Neuronal stem cell (in vitro differentiated cells): ENCODE data around the gene PRDX6.

Experiments used
- DNase-seq: peaks from one replicate; pipeline ENCODE4 v3.0.0-alpha.2; 2013; ENCODE audit warnings: low spot score
- H2AFZ ChIP-seq: one replicate; pipeline ENCODE4 v1.6.1; 2013; ENCODE audit warnings: mild to moderate bottlenecking, low read length, inconsistent platforms
- H2AK5ac ChIP-seq: 2 replicates; pipeline ENCODE4 v1.6.1; 2013; ENCODE audit warnings: low read depth, mild to moderate bottlenecking, inconsistent platforms, low read length, moderate library complexity, mixed read lengths
- H2BK120ac ChIP-seq: 2 replicates; pipeline ENCODE4 v1.6.1; 2013; ENCODE audit warnings: low read depth, mild to moderate bottlenecking, inconsistent platforms, low read length, moderate library complexity, mixed read lengths
- H2BK12ac ChIP-seq: one replicate; pipeline ENCODE4 v1.6.1; 2013; ENCODE audit warnings: low read length, inconsistent platforms
- H2BK15ac ChIP-seq: 2 replicates; pipeline ENCODE4 v1.6.1; 2013; ENCODE audit warnings: mild to moderate bottlenecking, low read length, inconsistent platforms, mixed read lengths
- H2BK5ac ChIP-seq: one replicate; pipeline ENCODE4 v1.6.1; 2013; ENCODE audit warnings: inconsistent platforms, mild to moderate bottlenecking, low read length, moderate library complexity
- H3K14ac ChIP-seq: one replicate; pipeline ENCODE4 v1.6.1; 2013; ENCODE audit warnings: low read length, inconsistent platforms
- H3K18ac ChIP-seq: 2 replicates; pipeline ENCODE4 v1.6.1; 2013; ENCODE audit warnings: low read length, inconsistent platforms
- H3K23ac ChIP-seq: 2 replicates; pipeline ENCODE4 v1.6.1; 2013; ENCODE audit warnings: low read depth, mild to moderate bottlenecking, mixed read lengths, low read length, inconsistent platforms; ENCODE audit not compliant: poor library complexity
- H3K27ac ChIP-seq: replicated peaks from 3 replicates; pipeline ENCODE4 v1.5.1; 2013; ENCODE audit warnings: low read length, inconsistent platforms
- H3K27me3 ChIP-seq, 3 experiments: 2 replicates each; pipeline ENCODE4 v1.6.1; 2013; ENCODE audit warnings: low read length in 3 of 3, mild to moderate bottlenecking in 2 of 3, inconsistent platforms in 1 of 3, low read depth in 1 of 3, mixed read lengths in 1 of 3, moderate library complexity in 1 of 3; ENCODE audit not compliant: control insufficient read depth in 3 of 3, insufficient read depth in 3 of 3
- H3K36me3 ChIP-seq, 2 donors: replicated peaks in 1 of 2; 2 replicates each; pipeline ENCODE4 v1.6.1; 2013; ENCODE audit warnings: low read length in 2 of 2; ENCODE audit not compliant: control insufficient read depth in 2 of 2, insufficient read depth in 2 of 2
- H3K4ac ChIP-seq: 2 replicates; pipeline ENCODE4 v1.6.1; 2013; ENCODE audit warnings: inconsistent platforms, mild to moderate bottlenecking, low read length, moderate library complexity
- H3K4me1 ChIP-seq, 2 donors: 1 replicate in 1 of 2; 2 replicates in 1 of 2; pipeline ENCODE4 v1.6.1; 2013; ENCODE audit warnings: low read length in 2 of 2, low read depth in 1 of 2; ENCODE audit not compliant: control insufficient read depth in 2 of 2, insufficient read depth in 1 of 2
- H3K4me2 ChIP-seq: one replicate; pipeline ENCODE4 v1.6.1; 2013; ENCODE audit warnings: mild to moderate bottlenecking, low read length, inconsistent platforms; ENCODE audit not compliant: insufficient read depth, poor library complexity, severe bottlenecking
- H3K4me3 ChIP-seq, 2 donors: 2 replicates each; pipeline ENCODE4 v1.5.1; 2013; ENCODE audit warnings: low read length in 2 of 2, mild to moderate bottlenecking in 2 of 2, inconsistent platforms in 1 of 2, moderate library complexity in 1 of 2
- H3K79me1 ChIP-seq: one replicate; pipeline ENCODE4 v1.6.1; 2013; ENCODE audit warnings: low read depth, mild to moderate bottlenecking, inconsistent platforms, low read length, moderate library complexity
- H3K9ac ChIP-seq: one replicate; pipeline ENCODE4 v1.6.1; 2013; ENCODE audit warnings: mild to moderate bottlenecking, low read depth, low read length, inconsistent platforms; ENCODE audit not compliant: poor library complexity
- H3K9me3 ChIP-seq, 2 donors: replicated peaks in 1 of 2; 2 replicates each; pipeline versions ENCODE3 to v1.6.1; 2013; ENCODE audit warnings: low read length in 2 of 2, mild to moderate bottlenecking in 2 of 2, inconsistent platforms in 1 of 2, low read depth in 1 of 2, mixed read lengths in 1 of 2, moderate library complexity in 1 of 2; ENCODE audit not compliant: control insufficient read depth in 2 of 2, insufficient read depth in 1 of 2
- H4K8ac ChIP-seq: one replicate; pipeline ENCODE4 v1.6.1; 2013; ENCODE audit warnings: low read depth, mild to moderate bottlenecking, inconsistent platforms, low read length, moderate library complexity
- H4K91ac ChIP-seq: one replicate; pipeline ENCODE4 v1.6.1; 2013; ENCODE audit warnings: low read length, low read depth, mild to moderate bottlenecking, inconsistent platforms; ENCODE audit not compliant: poor library complexity
- WGBS, 2 donors: extraction: QIAGEN DNeasy Blood & Tissue Kit; methylation state at CpG; one replicate each; pipeline ENCODE4 v1.1.7; 2013; ENCODE audit warnings: missing lambda C conversion rate in 2 of 2, mixed read lengths in 1 of 2; ENCODE audit not compliant: insufficient read length in 2 of 2, insufficient replicate concordance in 1 of 2; ENCODE audit errors: extremely low coverage in 2 of 2; 5-methylcytosine and 5-hydroxymethylcytosine counted together

Gene PRDX6

GRCh38 chr1:173525926-173526325, 48.8 kb downstream of the PRDX6 start:
- Histone ChIP-seq H3K4ac (no peak overlapping the region), H2BK12ac (no peak overlapping the region), H3K36me3 (no peaks in the 10 kb centered on the region), H3K4me1 (peaks cover 2 to 4% of the 10 kb centered on the region in 2 donors), H3K14ac (no peak overlapping the region), H4K8ac (no peak overlapping the region), H3K27me3 (no peaks in the 10 kb centered on the region), H3K79me1 (no peaks in the 10 kb centered on the region), H2BK5ac (no peak overlapping the region), H4K91ac (no peak overlapping the region), H2AFZ (no peak overlapping the region), H3K9me3 (no peaks in the 10 kb centered on the region), H3K18ac (no peak overlapping the region), H2BK120ac (no peak overlapping the region), H2AK5ac (no peak overlapping the region), H3K4me2 (no peak overlapping the region), H3K23ac (no peak overlapping the region), H3K27ac (no peak overlapping the region), H3K9ac (no peak overlapping the region), H2BK15ac (no peak overlapping the region), H3K4me3 (no peak overlapping the region)
- DNase-seq, result no peak
- no CpG with 5 or more reads among the region's 1 CpG for WGBS, 2 donors

GRCh38 chr1:173527151-173527826, 50.2 kb downstream of the PRDX6 start:
- no peak overlapping the region for H3K4me3 ChIP-seq
- no peak overlapping the region for H3K4me2 ChIP-seq
- no peaks in the 10 kb centered on the region for H3K27me3 ChIP-seq
- H4K91ac ChIP-seq, result no peak overlapping the region
- H2AFZ ChIP-seq, result no peak overlapping the region
- H2BK120ac ChIP-seq, result no peak overlapping the region
- H3K27ac ChIP-seq, result no peak overlapping the region
- H3K36me3 ChIP-seq, result no peaks in the 10 kb centered on the region
- no peak overlapping the region for H3K9ac ChIP-seq
- H2BK5ac ChIP-seq, result no peak overlapping the region
- no peak overlapping the region for H2BK15ac ChIP-seq
- H3K23ac ChIP-seq, result no peak overlapping the region
- peaks cover 4 to 7% of the 10 kb centered on the region in 2 donors for H3K4me1 ChIP-seq
- no peak overlapping the region for H2AK5ac ChIP-seq
- no peak overlapping the region for H4K8ac ChIP-seq
- no peak for DNase-seq
- H3K14ac ChIP-seq, result no peak overlapping the region
- no peaks in the 10 kb centered on the region for H3K9me3 ChIP-seq
- no CpG with 5 or more reads among the region's 3 CpGs for WGBS, 2 donors
- no peak overlapping the region for H2BK12ac ChIP-seq
- H3K18ac ChIP-seq, result no peak overlapping the region
- H3K4ac ChIP-seq, result no peak overlapping the region
- H3K79me1 ChIP-seq, result no peaks in the 10 kb centered on the region

- H4K8ac ChIP-seq, result no peak overlapping the region
- H3K27ac ChIP-seq, result no peak overlapping the region
- no peak overlapping the region for H3K14ac ChIP-seq
- H2BK5ac ChIP-seq, result no peak overlapping the region
- no peaks in the 10 kb centered on the region for H3K27me3 ChIP-seq
- no peak overlapping the region for H3K18ac ChIP-seq
- H2AK5ac ChIP-seq, result no peak overlapping the region
- no peak for DNase-seq
- H3K36me3 ChIP-seq, result no peaks in the 10 kb centered on the region
- no peak overlapping the region for H2BK120ac ChIP-seq
- H3K23ac ChIP-seq, result no peak overlapping the region
- H3K9me3 ChIP-seq, result no peaks in the 10 kb centered on the region
- H3K79me1 ChIP-seq, result no peaks in the 10 kb centered on the region
- H4K91ac ChIP-seq, result no peak overlapping the region
- no peak overlapping the region for H2AFZ ChIP-seq
- no peak overlapping the region for H2BK12ac ChIP-seq
- no peak overlapping the region for H3K4me2 ChIP-seq
- H3K4ac ChIP-seq, result no peak overlapping the region
- no peak overlapping the region for H3K4me3 ChIP-seq
- WGBS, 2 donors, result no CpG with 5 or more reads among the region's 4 CpGs
- H3K4me1 ChIP-seq, result peaks cover 4 to 7% of the 10 kb centered on the region in 2 donors
- H2BK15ac ChIP-seq, result no peak overlapping the region
- H3K9ac ChIP-seq, result no peak overlapping the region
These were observed 52.0 kb downstream of the PRDX6 start for GRCh38 chr1:173529106-173529505.

- no peak overlapping the region for H3K9ac ChIP-seq
- H4K91ac ChIP-seq, result no peak overlapping the region
- no peak overlapping the region for H2BK15ac ChIP-seq
- H3K79me1 ChIP-seq, result no peaks in the 10 kb centered on the region
- H3K36me3 ChIP-seq, result no peaks in the 10 kb centered on the region
- peak overlapping the region; percentile 47 for H3K27ac ChIP-seq
- no peak for DNase-seq
- H3K4me1 ChIP-seq, result peaks cover 4 to 7% of the 10 kb centered on the region in 2 donors
- H3K4me3 ChIP-seq, result no peak overlapping the region
- H2BK12ac ChIP-seq, result no peak overlapping the region
- no peak overlapping the region for H3K23ac ChIP-seq
- no CpG with 5 or more reads among the region's 4 CpGs for WGBS, 2 donors
- H3K14ac ChIP-seq, result no peak overlapping the region
- no peak overlapping the region for H3K18ac ChIP-seq
- H3K4me2 ChIP-seq, result no peak overlapping the region
- H3K9me3 ChIP-seq, result no peaks in the 10 kb centered on the region
- H4K8ac ChIP-seq, result no peak overlapping the region
- no peak overlapping the region for H3K4ac ChIP-seq
- H2AFZ ChIP-seq, result peak overlapping the region; percentile 19
- no peaks in the 10 kb centered on the region for H3K27me3 ChIP-seq
- no peak overlapping the region for H2BK120ac ChIP-seq
- no peak overlapping the region for H2BK5ac ChIP-seq
- H2AK5ac ChIP-seq, result no peak overlapping the region
These were observed 53.9 kb downstream of the PRDX6 start for GRCh38 chr1:173530795-173531693.
